Neuron (in vitro differentiated cells): ENCODE results near the gene C1RL.
A peak's percentile ranks its signal among the peaks of the same experiment; 100 is the strongest.
"Not testable (repeated sequence)": the region's sequence is repeated elsewhere in the genome, so short reads cannot be mapped to it uniquely, and the experiment has no call there.

ENCODE experiments used
- H2AFZ ChIP-seq: one replicate; pipeline ENCODE4 v1.6.1; 2013; ENCODE audit warnings: low read depth, mild to moderate bottlenecking, inconsistent platforms, low read length, moderate library complexity
- H3K27me3 ChIP-seq: one replicate; pipeline ENCODE4 v1.6.1; 2013; ENCODE audit warnings: low read length; ENCODE audit not compliant: insufficient read depth
- H3K36me3 ChIP-seq: one replicate; pipeline ENCODE4 v1.6.1; 2013; ENCODE audit warnings: low read length; ENCODE audit not compliant: insufficient read depth
- H3K4me1 ChIP-seq: one replicate; pipeline ENCODE4 v1.6.1; 2013; ENCODE audit warnings: low read length; ENCODE audit not compliant: insufficient read depth
- H3K4me3 ChIP-seq: 2 replicates; pipeline ENCODE4 v1.5.1; 2013; ENCODE audit warnings: mild to moderate bottlenecking, low read length, moderate library complexity
- H3K9me3 ChIP-seq: one replicate; pipeline ENCODE4 v1.6.1; 2013; ENCODE audit warnings: low read length

Gene C1RL

DNA sequence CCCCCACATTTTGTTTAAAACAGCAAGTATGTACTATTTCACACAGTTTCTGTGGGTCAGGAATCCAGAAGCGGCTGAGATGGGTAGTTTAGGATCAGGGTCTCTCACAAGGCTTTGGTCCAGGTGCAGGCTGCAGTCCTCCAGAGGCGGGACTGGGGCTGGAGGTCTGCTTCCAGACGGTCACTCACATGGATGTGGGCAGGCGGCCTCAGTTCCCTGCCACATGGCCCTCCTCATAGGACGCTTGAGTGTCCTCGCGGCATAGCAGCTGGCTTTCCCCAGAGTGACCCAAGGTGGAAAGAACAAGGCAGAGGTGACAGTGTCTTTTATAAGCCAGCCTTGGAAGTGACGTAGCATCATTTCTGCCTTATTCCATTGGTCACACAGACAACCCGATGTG lies 7.9 kb upstream of the C1RL start:
- Histone ChIP-seq H3K27me3 (no peaks in the 10 kb centered on the region), H3K36me3 (no peaks in the 10 kb centered on the region), H2AFZ (no peak overlapping the region), H3K9me3 (no peaks in the 10 kb centered on the region), H3K4me1 (no peaks in the 10 kb centered on the region), H3K4me3 (no peak overlapping the region)

DNA sequence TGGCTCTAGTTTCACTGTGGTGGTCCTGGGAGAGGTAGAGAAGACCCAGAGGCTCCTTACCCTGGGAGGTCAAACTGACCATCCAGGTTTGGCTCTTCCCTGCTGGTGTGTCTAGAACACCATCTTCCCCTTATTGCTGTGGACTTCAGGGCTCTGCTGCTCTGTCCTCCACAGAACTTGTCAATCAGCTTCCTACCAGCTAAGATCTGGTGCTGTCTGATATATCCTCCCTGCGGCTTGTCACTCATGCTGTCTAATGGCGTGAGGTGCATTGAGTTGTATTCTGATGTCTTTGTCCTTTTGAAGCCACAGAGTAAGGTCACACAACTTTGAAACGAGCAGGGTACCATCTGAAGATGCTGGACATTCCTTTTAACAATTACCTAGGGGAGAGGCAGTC lies 7.2 kb upstream of the C1RL start:
- H3K9me3 ChIP-seq: no peaks in the 10 kb centered on the region
- no peak overlapping the region for H2AFZ ChIP-seq
- H3K4me3 ChIP-seq: no peak overlapping the region
- H3K36me3 ChIP-seq: no peaks in the 10 kb centered on the region
- H3K4me1 ChIP-seq: no peaks in the 10 kb centered on the region
- no peaks in the 10 kb centered on the region for H3K27me3 ChIP-seq

DNA sequence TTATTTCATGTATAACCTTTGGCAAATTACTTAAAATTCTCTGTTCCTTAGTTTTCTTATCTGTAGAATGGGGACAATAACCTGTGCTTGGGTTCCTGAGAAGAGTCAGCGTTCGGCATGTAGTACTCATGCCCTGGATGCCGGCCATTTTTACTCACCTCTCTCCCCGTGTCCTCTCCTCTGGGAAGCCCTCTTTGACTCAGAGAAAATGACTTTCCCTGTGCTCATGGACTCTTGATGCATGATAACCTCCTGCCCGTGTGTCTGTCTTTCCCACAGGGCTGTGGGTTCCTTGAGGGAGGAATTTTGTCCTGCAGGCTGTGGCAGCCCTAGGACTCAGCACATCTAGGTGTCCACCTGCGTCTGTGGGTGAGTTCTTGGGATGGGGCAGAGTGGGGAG lies 5.8 kb upstream of the C1RL start:
- H3K4me3 ChIP-seq: no peak overlapping the region
- H3K9me3 ChIP-seq: no peaks in the 10 kb centered on the region
- H3K27me3 ChIP-seq: no peaks in the 10 kb centered on the region
- H3K4me1 ChIP-seq: no peaks in the 10 kb centered on the region
- no peak overlapping the region for H2AFZ ChIP-seq
- H3K36me3 ChIP-seq: no peaks in the 10 kb centered on the region

DNA sequence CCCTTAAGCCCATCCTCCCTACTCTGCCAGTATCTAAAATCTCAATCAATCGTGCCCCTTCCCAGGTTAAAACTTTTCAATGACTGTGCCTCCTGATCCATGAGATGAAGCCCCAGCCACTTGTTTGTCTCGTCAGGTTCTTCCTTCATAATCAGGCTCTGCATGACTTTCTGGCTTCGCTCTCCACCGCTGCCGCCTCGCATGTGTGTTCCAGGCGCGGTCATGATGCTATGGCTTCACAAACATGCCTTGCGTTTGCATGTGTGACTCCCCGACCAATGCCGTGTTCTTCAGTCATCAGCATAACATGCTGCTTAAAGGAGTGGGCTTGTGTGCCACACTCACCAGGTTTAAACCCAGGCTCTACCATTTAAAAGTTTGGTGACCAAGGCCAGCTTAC lies 5.0 kb upstream of the C1RL start:
- Histone ChIP-seq H3K4me1 (peaks cover 4% of the 10 kb centered on the region), H3K36me3 (no peaks in the 10 kb centered on the region), H3K27me3 (no peaks in the 10 kb centered on the region), H3K4me3 (no peak overlapping the region), H2AFZ (no peak overlapping the region), H3K9me3 (no peaks in the 10 kb centered on the region)

DNA sequence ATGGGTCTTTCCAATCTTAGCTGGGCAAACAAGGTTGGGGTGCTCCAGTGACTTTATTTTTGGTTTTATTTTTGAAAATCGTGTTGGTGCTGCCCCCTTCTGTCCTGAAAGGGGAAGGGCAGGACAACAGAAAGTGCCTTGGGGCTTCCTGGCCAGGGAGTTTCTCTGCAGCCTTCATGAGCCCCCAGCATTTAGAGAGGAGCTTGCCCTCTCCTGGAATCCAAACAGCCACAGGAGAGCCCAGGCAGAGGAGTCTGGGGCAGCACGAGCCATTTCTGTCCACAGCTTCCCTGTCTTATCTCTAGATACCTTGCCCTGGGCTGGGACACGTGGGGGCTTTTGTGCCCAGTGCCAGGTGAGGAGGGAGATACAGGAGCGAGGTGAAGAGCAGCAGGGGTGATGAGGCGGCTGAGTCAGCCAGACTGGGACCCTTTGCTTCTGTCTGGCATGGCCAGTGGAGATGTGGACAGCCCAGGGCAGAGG lies 4.4 kb upstream of the C1RL start:
- Histone ChIP-seq H3K4me1 (peaks cover 4% of the 10 kb centered on the region), H2AFZ (no peak overlapping the region), H3K36me3 (no peaks in the 10 kb centered on the region), H3K4me3 (no peak overlapping the region), H3K9me3 (no peaks in the 10 kb centered on the region), H3K27me3 (no peaks in the 10 kb centered on the region)

DNA sequence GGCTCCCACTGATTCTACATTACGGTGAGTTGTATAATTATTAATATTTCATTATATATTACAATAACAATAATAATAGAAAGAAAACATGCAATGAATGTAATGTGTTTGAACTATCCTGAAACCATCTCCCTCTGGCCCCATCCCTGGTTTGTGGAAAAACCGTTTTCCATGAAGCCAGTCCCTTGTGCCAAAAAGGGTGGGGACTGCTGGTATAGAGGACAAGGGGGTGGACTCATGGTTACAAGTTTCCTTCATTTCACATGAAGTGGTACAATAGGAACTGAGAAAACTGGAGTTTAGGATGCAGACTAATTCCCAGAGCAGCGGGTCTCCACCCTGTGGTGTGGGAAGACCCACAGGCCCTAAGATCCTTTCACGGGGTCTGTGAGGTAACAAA lies 3.0 kb upstream of the C1RL start:
- Histone ChIP-seq H2AFZ (no peak overlapping the region), H3K4me1 (peaks cover 10% of the 10 kb centered on the region), H3K9me3 (no peaks in the 10 kb centered on the region), H3K36me3 (no peaks in the 10 kb centered on the region), H3K4me3 (no peak overlapping the region), H3K27me3 (no peaks in the 10 kb centered on the region)

DNA sequence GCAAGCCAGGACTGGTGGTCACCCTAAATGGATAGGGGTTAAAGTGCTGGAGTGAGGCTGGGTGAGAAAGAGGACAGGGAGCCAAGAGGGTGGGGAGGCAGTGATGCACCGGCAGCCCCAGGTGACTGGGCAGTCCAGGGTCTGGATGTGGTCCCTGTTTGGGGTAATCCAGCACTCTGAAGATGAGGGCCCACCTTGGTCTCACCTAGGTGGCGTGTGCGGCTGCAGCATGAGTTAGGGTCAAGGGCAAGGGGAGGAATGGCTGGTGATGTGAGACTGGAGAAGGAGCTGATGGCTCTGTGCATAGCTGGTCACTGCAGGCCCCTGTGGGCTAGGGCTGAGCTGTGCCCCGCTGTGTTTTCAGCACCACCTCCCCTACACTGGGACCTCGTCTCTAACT lies 1.6 kb upstream of the C1RL start:
- no peaks in the 10 kb centered on the region for H3K27me3 ChIP-seq
- peaks cover 10% of the 10 kb centered on the region for H3K4me1 ChIP-seq
- H3K36me3 ChIP-seq: peaks cover 3% of the 10 kb centered on the region
- H3K9me3 ChIP-seq: peaks cover 2% of the 10 kb centered on the region
- no peak overlapping the region for H3K4me3 ChIP-seq
- H2AFZ ChIP-seq: no peak overlapping the region

DNA sequence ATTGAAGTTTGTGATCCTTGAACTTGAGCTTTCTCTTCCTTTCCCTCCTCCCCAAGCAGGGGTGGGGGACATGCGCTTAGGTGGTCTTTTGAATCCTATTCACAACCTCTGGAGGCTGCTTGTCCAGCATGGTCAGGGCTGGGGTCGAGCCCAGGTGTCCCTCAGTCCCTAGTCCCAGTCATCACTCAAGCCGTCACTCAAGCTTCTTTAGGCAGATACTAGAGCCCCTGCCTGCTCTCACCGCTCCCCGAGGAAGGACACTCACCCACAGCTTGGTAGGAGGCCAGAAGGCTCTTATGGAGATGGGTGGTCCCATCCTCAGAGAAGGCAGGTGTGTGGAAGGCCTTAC lies 532 bp upstream of the C1RL start:
- Histone ChIP-seq H3K36me3 (peaks cover 3% of the 10 kb centered on the region), H3K27me3 (no peaks in the 10 kb centered on the region), H3K4me3 (peak overlapping the region; percentile 92), H2AFZ (no peak overlapping the region), H3K9me3 (peaks cover 2% of the 10 kb centered on the region), H3K4me1 (peaks cover 10% of the 10 kb centered on the region)

DNA sequence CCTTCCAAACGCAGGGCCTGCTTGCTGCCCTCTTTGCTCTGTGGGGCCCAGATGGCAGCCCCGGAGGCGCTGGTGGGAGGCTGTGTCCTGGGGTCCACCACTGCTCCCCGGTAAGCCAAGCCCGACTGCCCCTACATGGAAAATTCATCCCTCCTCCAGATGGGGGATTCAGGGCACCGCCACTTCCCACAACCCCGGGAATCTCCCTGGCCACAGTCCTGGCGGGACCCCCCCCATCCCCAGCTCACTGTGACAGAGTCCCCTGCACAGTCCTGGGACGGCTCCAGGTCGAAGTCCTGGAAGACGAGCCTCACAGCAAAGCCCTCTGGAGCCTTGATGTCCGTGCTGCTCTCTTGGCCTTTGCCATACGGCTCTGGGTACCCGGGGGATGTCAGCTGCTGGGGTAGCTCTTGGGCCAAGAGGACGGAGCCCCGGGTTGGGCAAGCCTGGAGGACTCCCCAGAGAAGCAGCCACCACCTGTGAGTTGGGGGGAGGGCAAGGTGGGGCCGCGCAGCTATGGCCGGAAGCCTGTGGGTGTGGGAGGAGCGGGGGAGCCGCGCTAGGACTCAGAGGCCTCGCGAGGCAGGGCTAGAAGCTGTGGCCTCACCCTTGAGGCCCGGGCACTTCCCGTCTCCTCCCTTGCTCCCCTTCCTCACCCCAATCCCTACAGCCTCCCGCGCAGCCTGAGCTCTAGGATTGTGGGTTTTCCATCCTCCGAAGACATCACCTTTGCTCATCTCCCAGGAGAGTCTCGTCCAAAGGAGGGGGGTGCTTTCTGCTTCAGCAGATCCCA lies 815 bp downstream of the C1RL start:
- peaks cover 3% of the 10 kb centered on the region for H3K36me3 ChIP-seq
- peak overlapping the region; percentile 92 for H3K4me3 ChIP-seq
- peaks cover 10% of the 10 kb centered on the region for H3K4me1 ChIP-seq
- no peaks in the 10 kb centered on the region for H3K27me3 ChIP-seq
- peaks cover 2% of the 10 kb centered on the region for H3K9me3 ChIP-seq
- H2AFZ ChIP-seq: peak overlapping the region; percentile 83

DNA sequence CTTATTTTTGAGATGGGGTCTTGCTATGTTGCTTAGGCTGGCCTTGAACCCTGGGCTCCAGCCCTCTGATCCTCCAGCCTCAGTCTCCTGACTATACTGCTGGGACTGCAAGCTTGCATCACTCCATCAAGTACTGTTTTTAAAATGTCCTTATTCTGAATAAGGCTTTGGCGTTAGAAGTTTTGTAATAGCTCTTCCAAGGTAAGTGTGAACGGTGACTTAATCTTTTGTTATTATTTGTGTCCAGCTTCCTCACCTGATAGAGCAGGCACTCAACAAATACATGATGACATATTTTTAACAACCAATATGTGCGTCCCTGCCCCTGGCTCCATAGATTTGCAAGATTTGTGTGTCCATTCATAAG lies 1.4 kb downstream of the C1RL start:
- Histone ChIP-seq H3K36me3 (peaks cover 4% of the 10 kb centered on the region), H3K27me3 (no peaks in the 10 kb centered on the region), H3K4me1 (peaks cover 10% of the 10 kb centered on the region), H2AFZ (peak overlapping the region; percentile 83), H3K4me3 (peak overlapping the region; percentile 92), H3K9me3 (peaks cover 2% of the 10 kb centered on the region)

DNA sequence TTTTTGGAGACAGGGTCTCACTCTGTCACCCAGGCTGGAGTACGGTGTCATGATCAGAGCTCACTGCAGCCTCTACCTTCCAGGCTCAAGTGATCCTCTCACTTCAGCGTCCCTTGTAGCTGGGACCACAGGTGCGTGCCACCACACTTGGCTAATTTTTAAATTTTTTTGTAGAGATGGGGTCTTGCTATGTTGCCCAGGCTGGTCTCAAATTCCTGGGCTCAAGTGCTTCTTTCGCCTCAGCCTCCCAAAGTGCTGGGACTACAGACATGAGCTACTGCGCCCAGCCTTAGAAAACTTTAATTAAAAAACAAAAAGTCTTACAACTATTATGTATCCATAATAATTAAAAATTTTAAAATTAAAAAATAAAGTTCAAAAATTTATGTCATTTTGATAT lies 1.8 kb downstream of the C1RL start:
- not testable (repeated sequence) for H3K4me3 ChIP-seq, H3K9me3 ChIP-seq, H3K36me3 ChIP-seq, H2AFZ ChIP-seq, H3K4me1 ChIP-seq, H3K27me3 ChIP-seq

DNA sequence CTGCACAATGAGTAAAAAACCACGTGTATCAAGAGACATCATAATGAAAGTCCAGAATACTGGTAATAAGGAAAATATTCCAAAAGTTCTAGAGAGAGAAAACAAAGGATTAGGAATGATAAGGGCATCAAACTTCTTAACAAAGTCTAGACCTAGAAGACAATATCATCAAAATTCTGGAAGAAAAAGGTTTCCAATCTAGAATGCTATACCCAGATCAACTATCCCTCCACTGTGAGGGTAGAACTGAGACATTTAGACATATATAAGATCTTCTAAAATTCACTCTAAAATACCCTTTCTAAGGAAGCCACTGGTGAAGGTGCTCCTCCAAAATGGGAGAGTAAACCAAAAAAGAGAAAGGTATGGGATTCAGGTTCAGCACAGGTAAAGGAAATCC lies 2.9 kb downstream of the C1RL start:
- peaks cover 10% of the 10 kb centered on the region for H3K4me1 ChIP-seq
- no peaks in the 10 kb centered on the region for H3K27me3 ChIP-seq
- no peak overlapping the region for H2AFZ ChIP-seq
- H3K9me3 ChIP-seq: peaks cover 2% of the 10 kb centered on the region
- no peak overlapping the region for H3K4me3 ChIP-seq
- H3K36me3 ChIP-seq: peaks cover 12% of the 10 kb centered on the region

DNA sequence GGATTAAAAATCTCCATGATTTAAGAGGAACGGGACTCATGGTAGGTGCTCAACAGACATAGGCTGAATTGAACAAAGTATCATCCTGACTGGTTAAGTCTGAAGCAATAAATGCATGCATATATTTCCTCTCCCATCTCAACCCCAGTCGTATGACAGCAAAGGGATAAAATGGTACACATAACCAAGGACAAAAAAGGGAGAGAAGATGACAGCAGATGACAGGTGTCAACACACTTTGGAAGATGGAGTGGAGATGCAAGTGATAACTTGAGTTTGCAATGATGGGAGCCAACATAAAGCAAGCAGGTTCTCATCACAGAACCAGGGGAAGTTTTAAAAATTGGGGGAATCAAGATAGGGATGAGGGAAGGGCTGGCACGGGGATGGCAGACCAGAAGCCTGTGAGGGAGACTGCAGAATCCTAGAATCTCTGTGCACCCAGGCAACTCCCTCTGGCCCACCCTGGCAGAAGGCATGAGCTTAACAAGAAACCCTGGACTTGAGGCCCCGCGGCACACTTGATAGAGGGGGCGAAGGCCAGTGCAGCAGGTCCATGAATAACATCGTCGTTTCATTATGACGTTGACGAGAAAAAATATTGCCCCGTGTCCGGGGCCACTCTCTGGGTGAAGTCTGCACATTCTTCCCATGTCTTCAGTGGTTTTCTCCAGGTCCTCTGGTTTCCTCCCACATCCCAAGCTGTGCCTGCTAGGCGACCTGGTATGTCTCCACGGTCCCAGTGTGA lies 5.0 kb downstream of the C1RL start:
- peaks cover 6% of the 10 kb centered on the region for H3K4me1 ChIP-seq
- H3K27me3 ChIP-seq: no peaks in the 10 kb centered on the region
- H3K36me3 ChIP-seq: peaks cover 20% of the 10 kb centered on the region
- peaks cover 2% of the 10 kb centered on the region for H3K9me3 ChIP-seq
- H3K4me3 ChIP-seq: no peak overlapping the region
- H2AFZ ChIP-seq: no peak overlapping the region
